ENCODE results near the gene ELF5. TPM values are rescaled to one million over a fixed set of nuclear protein-coding genes. Genes with fewer than 3 reads are reported as not detected.

ELF5 gene
- total and polyA plus RNA-seq, 7 experiments from 2014 or later = not detected

DNA sequence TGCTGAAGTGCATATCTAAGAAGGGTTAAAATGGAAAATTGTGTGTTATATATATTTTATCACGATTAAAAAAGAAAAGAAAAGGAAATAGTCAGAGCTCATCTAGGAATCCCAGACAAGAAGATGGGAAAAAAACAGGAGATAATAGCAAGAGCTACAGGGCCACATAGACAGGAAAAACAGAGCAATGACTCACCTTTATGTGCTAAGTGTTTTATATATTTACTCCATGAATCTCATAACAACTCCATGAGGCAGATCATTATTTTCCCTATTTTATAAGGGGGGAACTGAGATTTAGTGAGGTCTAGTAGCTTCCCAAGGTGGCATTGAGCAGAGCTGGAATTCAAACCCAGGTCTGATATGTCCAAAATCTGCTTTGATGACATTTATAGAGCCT is 18.1 kb upstream of the ELF5 start:
- CTCF ChIA-PET = no interaction called here
- POLR2A ChIA-PET = no interaction called here

DNA sequence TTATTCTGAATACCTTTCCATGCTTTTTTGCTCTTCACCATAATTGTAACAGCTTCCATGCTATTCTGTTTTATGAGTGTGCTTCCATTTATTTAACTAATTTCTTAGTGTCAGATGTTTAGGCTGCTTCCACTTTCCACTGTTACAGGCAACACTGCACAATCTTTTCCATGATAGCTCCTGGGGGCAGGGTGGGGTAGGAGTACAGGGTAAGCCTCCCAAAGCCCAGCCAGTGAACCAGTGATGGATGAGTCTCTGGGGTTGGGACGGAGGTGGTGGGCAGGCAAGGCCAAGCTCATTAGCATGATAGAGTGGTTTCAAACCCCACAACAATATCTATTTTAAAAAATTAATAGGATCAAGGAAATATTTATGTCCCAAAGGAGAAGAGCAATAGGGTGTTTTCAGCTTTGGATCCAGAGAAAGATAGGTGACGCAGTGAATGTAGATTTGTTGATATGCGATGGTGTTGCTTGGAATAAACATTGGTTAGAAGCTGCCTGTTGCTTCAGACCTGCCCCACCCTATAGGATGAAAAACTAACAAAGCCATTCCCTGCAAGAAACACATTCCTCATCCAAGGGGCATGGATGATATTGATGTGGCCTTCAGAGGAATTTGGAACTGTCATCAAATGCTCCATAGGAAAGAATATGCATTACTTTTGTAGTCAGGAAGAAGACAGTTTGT is 17.1 kb upstream of the ELF5 start:
- peaks cover 0 to 13% (median 7%) of the 10 kb centered on the region in 5 donors for H3K36me3 Mint-ChIP-seq
- Histone ChIP-seq H3K27me3 (ENCODE audit: control insufficient read depth in 2 of 2, insufficient read depth in 2 of 2, low read length in 2 of 2) (no peaks in the 10 kb centered on the region), H3K9me3 (ENCODE audit: control insufficient read depth in 2 of 3, low read length in 3 of 3) (no peaks in the 10 kb centered on the region), H3K36me3 (ENCODE audit: control insufficient read depth in 2 of 3, insufficient read depth in 3 of 3, low read length in 3 of 3) (no peaks in the 10 kb centered on the region), H3K4me3 (ENCODE audit: low read length) (no peak overlapping the region), H3K4me1 (ENCODE audit: control insufficient read depth in 2 of 2, insufficient read depth in 2 of 2, low read length in 2 of 2) (no peaks in the 10 kb centered on the region), H3K27ac (ENCODE audit: low read depth, low read length) (no peak overlapping the region)
- no peak overlapping the region for H3K4me3 Mint-ChIP-seq
- H3K27me3 Mint-ChIP-seq = peaks cover 4 to 37% (median 21%) of the 10 kb centered on the region in 5 donors
- H3K9me3 Mint-ChIP-seq = peaks cover 0 to 29% (median 7%) of the 10 kb centered on the region in 11 donors
- ATAC-seq = no peak
- no peaks in the 10 kb centered on the region for H3K4me1 Mint-ChIP-seq
- H3K27ac Mint-ChIP-seq = no peak overlapping the region
- ChIA-PET POLR2A (no interaction called here), CTCF (no interaction called here)
- intact Hi-C loops (cut with micrococcal nuclease) = no loop called here
- no peak for DNase-seq

More for the DNA sequence above, 18.1 kb upstream of the ELF5 start:
- Mint-ChIP-seq H3K27me3 (peaks cover 4 to 34% (median 23%) of the 10 kb centered on the region in 5 donors), H3K4me1 (no peaks in the 10 kb centered on the region), H3K9me3 (peaks cover 0 to 32% (median 7%) of the 10 kb centered on the region in 11 donors), H3K36me3 (peaks cover 0 to 13% (median 7%) of the 10 kb centered on the region in 5 donors), H3K4me3 (no peak overlapping the region), H3K27ac (no peak overlapping the region)
- no peak overlapping the region for H3K27ac ChIP-seq (ENCODE audit: low read depth, low read length)
- DNase-seq (no peak), ATAC-seq (no peak)
- no peaks in the 10 kb centered on the region for H3K9me3 ChIP-seq (ENCODE audit: control insufficient read depth in 2 of 3, low read length in 3 of 3)
- intact Hi-C loops (cut with micrococcal nuclease) = no loop called here
- H3K27me3 ChIP-seq (ENCODE audit: control insufficient read depth in 2 of 2, insufficient read depth in 2 of 2, low read length in 2 of 2) = no peaks in the 10 kb centered on the region
- no peaks in the 10 kb centered on the region for H3K4me1 ChIP-seq (ENCODE audit: control insufficient read depth in 2 of 2, insufficient read depth in 2 of 2, low read length in 2 of 2)
- no peaks in the 10 kb centered on the region for H3K36me3 ChIP-seq (ENCODE audit: control insufficient read depth in 2 of 3, insufficient read depth in 3 of 3, low read length in 3 of 3)
- H3K4me3 ChIP-seq (ENCODE audit: low read length) = no peak overlapping the region

DNA sequence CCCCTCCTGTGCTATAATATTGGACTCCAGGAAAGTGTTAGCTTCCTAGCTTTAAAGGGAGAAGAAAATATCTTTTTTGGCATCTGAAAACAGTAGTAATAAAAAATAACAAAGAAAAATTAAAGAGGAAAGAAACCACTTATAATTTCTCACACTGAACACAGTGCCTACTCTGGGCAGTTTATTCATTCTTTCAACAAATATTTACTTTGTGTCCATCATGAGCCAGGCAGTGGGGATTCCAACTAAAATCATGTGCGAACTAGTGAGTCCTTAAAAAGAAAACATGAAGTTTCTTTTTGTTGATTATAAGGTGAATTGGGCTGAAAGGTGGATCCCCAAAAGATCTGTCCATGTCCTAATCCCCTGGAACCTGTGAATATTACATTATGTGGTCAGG is 16.0 kb upstream of the ELF5 start:
- Histone ChIP-seq H3K4me1 (ENCODE audit: control insufficient read depth in 2 of 2, insufficient read depth in 2 of 2, low read length in 2 of 2) (no peaks in the 10 kb centered on the region), H3K4me3 (ENCODE audit: low read length) (no peak overlapping the region), H3K27me3 (ENCODE audit: control insufficient read depth in 2 of 2, insufficient read depth in 2 of 2, low read length in 2 of 2) (no peaks in the 10 kb centered on the region), H3K9me3 (ENCODE audit: control insufficient read depth in 2 of 3, low read length in 3 of 3) (no peaks in the 10 kb centered on the region), H3K27ac (ENCODE audit: low read depth, low read length) (no peak overlapping the region), H3K36me3 (ENCODE audit: control insufficient read depth in 2 of 3, insufficient read depth in 3 of 3, low read length in 3 of 3) (no peaks in the 10 kb centered on the region)
- Mint-ChIP-seq H3K9me3 (peaks cover 0 to 19% (median 7%) of the 10 kb centered on the region in 11 donors), H3K4me1 (no peaks in the 10 kb centered on the region), H3K27me3 (peaks cover 4 to 31% (median 17%) of the 10 kb centered on the region in 5 donors), H3K4me3 (no peak overlapping the region), H3K36me3 (peaks cover 0 to 11% (median 6%) of the 10 kb centered on the region in 5 donors), H3K27ac (no peak overlapping the region)
- CTCF ChIA-PET = no interaction called here
- POLR2A ChIA-PET = no interaction called here
- intact Hi-C loops (cut with micrococcal nuclease) = no loop called here
- no peak for DNase-seq
- no peak for ATAC-seq

DNA sequence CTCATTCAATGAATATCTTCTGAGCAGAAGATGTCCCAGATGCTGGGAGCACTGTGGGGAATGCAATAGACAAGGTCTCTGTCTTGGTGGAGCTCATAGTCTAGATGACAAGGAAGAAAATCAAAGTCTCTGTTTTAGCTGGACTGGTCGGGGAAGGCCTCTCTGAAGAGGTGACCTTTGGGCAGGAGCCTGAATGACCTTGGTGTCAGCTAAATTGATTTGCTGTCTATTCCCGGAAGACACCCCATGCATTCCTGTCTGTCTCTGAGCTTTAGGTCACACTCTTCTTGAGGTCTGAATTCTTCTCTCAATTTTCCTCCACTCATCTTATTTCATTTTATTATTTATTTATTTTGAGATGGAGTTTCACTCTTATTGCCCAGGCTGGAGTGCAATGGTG is 14.5 kb upstream of the ELF5 start:
- ChIA-PET CTCF (interaction anchor here (0.6 kb wide), 1 partner anchor 352 kb away, joined by 4 read pairs; no protein-coding TSS in a partner anchor), POLR2A (no interaction called here)
- intact Hi-C loops (cut with micrococcal nuclease) = no loop called here
- H3K4me1 ChIP-seq (ENCODE audit: control insufficient read depth in 2 of 2, insufficient read depth in 2 of 2, low read length in 2 of 2) = no peaks in the 10 kb centered on the region
- ATAC-seq (no peak), DNase-seq (no peak)
- no peak overlapping the region for H3K27ac ChIP-seq (ENCODE audit: low read depth, low read length)
- peaks cover 0 to 5% (median 0%) of the 10 kb centered on the region in 5 donors for H3K36me3 Mint-ChIP-seq
- H3K9me3 ChIP-seq (ENCODE audit: control insufficient read depth in 2 of 3, low read length in 3 of 3) = no peaks in the 10 kb centered on the region
- H3K27me3 ChIP-seq (ENCODE audit: control insufficient read depth in 2 of 2, insufficient read depth in 2 of 2, low read length in 2 of 2) = no peaks in the 10 kb centered on the region
- H3K27ac Mint-ChIP-seq = no peak overlapping the region
- no peak overlapping the region for H3K4me3 ChIP-seq (ENCODE audit: low read length)
- H3K4me1 Mint-ChIP-seq = no peaks in the 10 kb centered on the region
- H3K36me3 ChIP-seq (ENCODE audit: control insufficient read depth in 2 of 3, insufficient read depth in 3 of 3, low read length in 3 of 3) = no peaks in the 10 kb centered on the region
- no peak overlapping the region for H3K4me3 Mint-ChIP-seq
- H3K9me3 Mint-ChIP-seq = peaks cover 0 to 5% (median 0%) of the 10 kb centered on the region in 11 donors
- H3K27me3 Mint-ChIP-seq = peaks cover 4 to 29% (median 17%) of the 10 kb centered on the region in 5 donors

DNA sequence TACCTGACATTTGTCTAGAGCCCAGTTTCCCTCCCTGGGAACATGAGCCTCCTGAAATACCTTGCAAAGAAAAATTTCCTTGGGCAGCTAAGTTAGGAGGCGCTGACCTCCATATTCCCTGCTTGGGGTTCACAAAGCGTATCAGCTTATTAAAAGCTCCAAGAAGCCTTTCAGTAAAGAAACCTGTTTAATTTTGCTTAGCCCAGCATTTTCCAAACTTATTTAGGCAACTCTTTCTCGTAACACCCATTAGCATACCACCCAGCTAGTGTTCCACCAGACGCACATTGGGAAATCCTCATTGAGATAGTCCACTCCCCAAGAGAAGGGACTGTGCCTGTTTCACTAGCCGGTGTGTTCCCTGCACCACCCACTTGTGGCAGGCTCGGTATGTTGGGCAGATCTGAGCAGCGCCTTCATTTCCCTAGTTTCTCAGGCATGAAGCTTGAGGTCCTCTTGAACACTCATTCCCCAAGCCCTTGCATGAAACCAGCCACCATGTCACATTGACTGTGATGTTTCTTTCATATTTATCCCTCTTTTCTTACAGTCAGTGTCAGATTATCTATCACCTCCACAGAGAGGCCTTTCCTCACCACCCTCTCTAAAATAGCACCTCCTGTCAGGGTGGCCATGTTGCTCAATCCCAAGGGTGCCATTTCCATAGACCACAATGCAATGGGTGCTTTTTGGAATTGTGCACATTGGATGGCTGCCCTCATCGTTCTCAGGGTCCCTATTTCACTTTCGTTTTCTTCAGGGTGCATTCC is 12.5 kb upstream of the ELF5 start:
- Mint-ChIP-seq H3K36me3 (peaks cover 0 to 5% (median 0%) of the 10 kb centered on the region in 5 donors), H3K4me1 (no peaks in the 10 kb centered on the region), H3K27me3 (peaks cover 4 to 24% (median 12%) of the 10 kb centered on the region in 5 donors), H3K9me3 (peaks cover 0 to under 1% (median 0%) of the 10 kb centered on the region in 11 donors), H3K4me3 (peak overlapping the region in 1 of 10 donors; percentile 60), H3K27ac (no peak overlapping the region)
- Histone ChIP-seq H3K27me3 (ENCODE audit: control insufficient read depth in 2 of 2, insufficient read depth in 2 of 2, low read length in 2 of 2) (no peaks in the 10 kb centered on the region), H3K4me3 (ENCODE audit: low read length) (no peak overlapping the region), H3K27ac (ENCODE audit: low read depth, low read length) (no peak overlapping the region), H3K36me3 (ENCODE audit: control insufficient read depth in 2 of 3, insufficient read depth in 3 of 3, low read length in 3 of 3) (no peaks in the 10 kb centered on the region), H3K9me3 (ENCODE audit: control insufficient read depth in 2 of 3, low read length in 3 of 3) (no peaks in the 10 kb centered on the region), H3K4me1 (ENCODE audit: control insufficient read depth in 2 of 2, insufficient read depth in 2 of 2, low read length in 2 of 2) (no peaks in the 10 kb centered on the region)
- no peak for DNase-seq
- POLR2A ChIA-PET = no interaction called here
- CTCF ChIA-PET = no interaction called here
- intact Hi-C loops (cut with micrococcal nuclease) = no loop called here
- ATAC-seq = no peak

DNA sequence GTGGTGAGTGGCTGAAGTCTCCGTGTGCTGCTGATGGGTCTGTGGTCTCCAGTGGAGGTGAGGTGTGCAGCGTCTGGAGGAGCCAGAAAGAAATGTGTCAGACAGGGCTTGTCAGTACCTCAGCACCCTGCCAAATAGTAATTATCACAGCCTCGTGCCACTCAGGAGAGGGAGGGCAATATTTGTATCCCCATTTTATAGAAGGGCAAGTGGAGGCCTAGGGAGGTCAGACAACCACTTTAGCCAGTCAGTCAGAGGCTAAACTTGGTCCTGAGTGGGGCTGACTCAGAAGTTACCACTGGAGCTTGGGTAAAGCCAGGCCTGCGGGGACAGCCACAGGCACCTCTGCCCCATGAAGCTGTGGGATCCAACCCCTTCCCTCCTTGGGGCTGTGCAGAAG is 11.5 kb upstream of the ELF5 start:
- POLR2A ChIA-PET = no interaction called here
- Mint-ChIP-seq H3K4me3 (no peak overlapping the region), H3K27me3 (peaks cover 4 to 19% (median 13%) of the 10 kb centered on the region in 5 donors), H3K36me3 (peaks cover 0 to 5% (median 0%) of the 10 kb centered on the region in 5 donors), H3K9me3 (no peaks in the 10 kb centered on the region), H3K4me1 (no peaks in the 10 kb centered on the region), H3K27ac (no peak overlapping the region)
- CTCF ChIA-PET = no interaction called here
- H3K27me3 ChIP-seq (ENCODE audit: control insufficient read depth in 2 of 2, insufficient read depth in 2 of 2, low read length in 2 of 2) = no peaks in the 10 kb centered on the region
- H3K4me1 ChIP-seq (ENCODE audit: control insufficient read depth in 2 of 2, insufficient read depth in 2 of 2, low read length in 2 of 2) = no peaks in the 10 kb centered on the region
- no peak overlapping the region for H3K4me3 ChIP-seq (ENCODE audit: low read length)
- intact Hi-C loops (cut with micrococcal nuclease) = no loop called here
- no peaks in the 10 kb centered on the region for H3K36me3 ChIP-seq (ENCODE audit: control insufficient read depth in 2 of 3, insufficient read depth in 3 of 3, low read length in 3 of 3)
- ATAC-seq = no peak
- H3K9me3 ChIP-seq (ENCODE audit: control insufficient read depth in 2 of 3, low read length in 3 of 3) = no peaks in the 10 kb centered on the region
- DNase-seq = no peak
- no peak overlapping the region for H3K27ac ChIP-seq (ENCODE audit: low read depth, low read length)
